ENCODE results near the gene TRIOBP. TPM values are rescaled to one million over a fixed set of nuclear protein-coding genes. Genes with fewer than 3 reads are reported as not detected.

TRIOBP gene
- total and polyA plus RNA-seq, 2 of the 4 experiments (the other 2 are of a cell fraction), result 46.4 to 69.8 TPM

GRCh38 chr22:37675930-37676735, 20.7 kb upstream of the TRIOBP start:
- peak overlapping the region; percentile 97 for H3K9ac ChIP-seq (ENCODE audit: low read depth, low read length)
- peak overlapping the region; percentile 98 for H4K91ac ChIP-seq (ENCODE audit: insufficient read depth, low read depth, low read length)
- no CpG with 5 or more reads among the region's 17 CpGs for WGBS, 2 experiments (ENCODE audit: extremely low coverage in 2 of 2, insufficient read length in 1 of 2)
- H2BK20ac ChIP-seq (ENCODE audit: low read depth, low read length), result peak overlapping the region; percentile 24
- no peak for DNase-seq
- no peaks in the 10 kb centered on the region; the same call in 1 of the 2 replicates for H3K9me1 ChIP-seq (ENCODE audit: insufficient read depth, low read length)
- peak overlapping the region; percentile 89 to 93 for H4K8ac ChIP-seq (ENCODE audit: low read depth in 2 of 2, low read length in 2 of 2)
- peak overlapping the region; percentile 99 for H2AK5ac ChIP-seq (ENCODE audit: low read depth, low read length)
- ChIA-PET POLR2A (ENCODE audit: unreplicated experiment) (interaction anchor here (0.7 to 2.8 kb wide), 6 partner anchors 17 to 65 kb away, joined by 3 to 14 read pairs (median 4); partner anchors contain the start of gene PDXP), CTCF (interaction anchor here (1.2 kb wide), 1 partner anchor 18 kb away, joined by 4 read pairs; no protein-coding TSS in a partner anchor)
- 0 out of 3 replicates have a peak overlapping the region, but pooled peaks have one; percentile 56 for H2BK15ac ChIP-seq (ENCODE audit: low read depth, low read length)
- H3K14ac ChIP-seq (replicated peaks; ENCODE audit: low read depth, low read length), result peak overlapping the region; percentile 100
- peak overlapping the region; percentile 99 for H3K4ac ChIP-seq (ENCODE audit: low read depth, low read length)
- BruUV-seq (replicated peaks), result TSS peak; percentile 62
- H4K20me1 ChIP-seq (ENCODE audit: insufficient read depth, low read length), result peaks cover 61% of the 10 kb centered on the region
- peak overlapping the region; percentile 100 for H3K56ac ChIP-seq (ENCODE audit: extremely low read depth, insufficient read depth, low read length)
- peak overlapping the region; percentile 87 for H3K18ac ChIP-seq (ENCODE audit: low read depth, low read length)
- peak overlapping the region; percentile 77 for H2AFZ ChIP-seq (replicated peaks; ENCODE audit: low read length, poor library complexity)
- H3K79me1 ChIP-seq (ENCODE audit: low read depth in 1 of 2, low read length in 2 of 2), result peaks cover 12 to 62% of the 10 kb centered on the region in 2 experiments; a peak in 3 of 4 replicates
- H4K5ac ChIP-seq (ENCODE audit: low read depth, low read length), result peak overlapping the region; percentile 93
- peaks cover 15% of the 10 kb centered on the region for H3K4me1 ChIP-seq (ENCODE audit: control insufficient read depth, insufficient read depth, low read length)
- dilution Hi-C loops (cut with HindIII; ENCODE audit: low sequenced_read_pairs, unreplicated experiment), result no loop called here
- peak overlapping the region; percentile 100 for H2AK9ac ChIP-seq (replicated peaks; ENCODE audit: low read depth, low read length, poor library complexity)
- H3K36me3 ChIP-seq (ENCODE audit: control insufficient read depth, insufficient read depth, low read length), result peaks cover 28% of the 10 kb centered on the region
- TF ChIP-seq CHD1 (IDR thresholded peaks at IDR 0.05; ENCODE audit: low read depth, low read length) (peak; percentile 88; the same call in 1 of the 2 replicates), ELK1 (IDR thresholded peaks at IDR 0.05; ENCODE audit: borderline replicate concordance, low read depth, low read length) (no peak)
- TF ChIP-seq, protein P1, sequence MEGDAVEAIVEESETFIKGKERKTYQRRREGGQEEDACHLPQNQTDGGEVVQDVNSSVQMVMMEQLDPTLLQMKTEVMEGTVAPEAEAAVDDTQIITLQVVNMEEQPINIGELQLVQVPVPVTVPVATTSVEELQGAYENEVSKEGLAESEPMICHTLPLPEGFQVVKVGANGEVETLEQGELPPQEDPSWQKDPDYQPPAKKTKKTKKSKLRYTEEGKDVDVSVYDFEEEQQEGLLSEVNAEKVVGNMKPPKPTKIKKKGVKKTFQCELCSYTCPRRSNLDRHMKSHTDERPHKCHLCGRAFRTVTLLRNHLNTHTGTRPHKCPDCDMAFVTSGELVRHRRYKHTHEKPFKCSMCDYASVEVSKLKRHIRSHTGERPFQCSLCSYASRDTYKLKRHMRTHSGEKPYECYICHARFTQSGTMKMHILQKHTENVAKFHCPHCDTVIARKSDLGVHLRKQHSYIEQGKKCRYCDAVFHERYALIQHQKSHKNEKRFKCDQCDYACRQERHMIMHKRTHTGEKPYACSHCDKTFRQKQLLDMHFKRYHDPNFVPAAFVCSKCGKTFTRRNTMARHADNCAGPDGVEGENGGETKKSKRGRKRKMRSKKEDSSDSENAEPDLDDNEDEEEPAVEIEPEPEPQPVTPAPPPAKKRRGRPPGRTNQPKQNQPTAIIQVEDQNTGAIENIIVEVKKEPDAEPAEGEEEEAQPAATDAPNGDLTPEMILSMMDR (conservative IDR thresholded peaks at IDR 0.05; ENCODE audit: low read depth, low read length), result no peak
- no peaks in the 10 kb centered on the region for H3K27me3 ChIP-seq (ENCODE audit: control insufficient read depth, insufficient read depth, low read length)
- intact Hi-C loops (cut with micrococcal nuclease), result loop anchor here (1.0 to 5.0 kb wide), 2 partner anchors 33 to 129 kb away; no protein-coding TSS in a partner anchor
- in situ Hi-C loops (cut with MboI; ENCODE audit: low sequenced_read_pairs), result no loop called here
- H2BK120ac ChIP-seq (ENCODE audit: low read depth, low read length), result peak overlapping the region; percentile 87
- H3K27ac ChIP-seq (ENCODE audit: insufficient read depth, low read length), result peak overlapping the region; percentile 98
- H2BK5ac ChIP-seq (ENCODE audit: low read depth, low read length, poor library complexity, severe bottlenecking), result peak overlapping the region; percentile 98
- peak overlapping the region; percentile 89 for H3K4me2 ChIP-seq (ENCODE audit: low read depth, low read length)
- peak overlapping the region; percentile 92 for H3K4me3 ChIP-seq (ENCODE audit: insufficient read depth, low read depth, low read length)
- peak overlapping the region; percentile 100 for H3K23ac ChIP-seq (ENCODE audit: low read depth, low read length)
- no peaks in the 10 kb centered on the region for H3K9me3 ChIP-seq (ENCODE audit: control insufficient read depth, insufficient read depth, low read length)
- ATAC-seq (ENCODE audit: low read depth), result peak; percentile 1

Measured in IMR-90 (cell line).